Liver (tissue), 9 donors: ENCODE data around the gene SHFL. TPM values are rescaled to one million over a fixed set of nuclear protein-coding genes. Genes with fewer than 3 reads are reported as not detected.
A peak's percentile ranks its signal among the peaks of the same experiment; 100 is the strongest.

ENCODE experiments used
- DNase-seq: peaks from one replicate; pipeline ENCODE4 v3.0.0-alpha.2; 2017; ENCODE audit warnings: low spot score
- H3K27ac ChIP-seq, 2 donors: one replicate each; pipeline ENCODE4 v1.7.0; 2013; ENCODE audit warnings: inconsistent platforms in 2 of 2, low read length in 2 of 2, control low read depth in 1 of 2, low read depth in 1 of 2, mild to moderate bottlenecking in 1 of 2
- H3K27me3 ChIP-seq, 4 donors: one replicate each; pipeline versions ENCODE4 v1.6.1 to v1.7.0; 2013; ENCODE audit warnings: low read length in 3 of 4, inconsistent platforms in 1 of 4, mild to moderate bottlenecking in 1 of 4, moderate library complexity in 1 of 4; ENCODE audit not compliant: control insufficient read depth in 4 of 4, insufficient read depth in 4 of 4
- H3K36me3 ChIP-seq, 4 donors: one replicate each; pipeline versions ENCODE4 v1.6.1 to v1.7.0; 2013; ENCODE audit warnings: low read length in 3 of 4, mild to moderate bottlenecking in 3 of 4, low read depth in 1 of 4, moderate library complexity in 1 of 4; ENCODE audit not compliant: control insufficient read depth in 4 of 4, insufficient read depth in 3 of 4
- H3K4me1 ChIP-seq, 4 donors: one replicate each; pipeline versions ENCODE4 v1.6.1 to v1.7.0; 2013; ENCODE audit warnings: low read length in 3 of 4, mild to moderate bottlenecking in 3 of 4, moderate library complexity in 1 of 4; ENCODE audit not compliant: control insufficient read depth in 4 of 4, insufficient read depth in 4 of 4
- H3K4me3 ChIP-seq, 3 donors: one replicate each; pipeline versions ENCODE4 v1.6.1 to v1.7.0; 2013; ENCODE audit warnings: low read length in 3 of 3, control low read depth in 1 of 3, low read depth in 1 of 3, mild to moderate bottlenecking in 1 of 3
- H3K9ac ChIP-seq, 2 donors: one replicate each; pipeline ENCODE4 v1.7.0; 2013; ENCODE audit warnings: low read length in 2 of 2, mild to moderate bottlenecking in 2 of 2, moderate library complexity in 2 of 2, control low read depth in 1 of 2, low read depth in 1 of 2
- H3K9me3 ChIP-seq, 4 donors: one replicate each; pipeline versions ENCODE4 v1.6.1 to v1.7.0; 2013; ENCODE audit warnings: low read length in 3 of 4; ENCODE audit not compliant: control insufficient read depth in 4 of 4
- EGR1 ChIP-seq, 2 donors: IDR thresholded peaks; 2 replicates each; pipeline ENCODE4 v1.6.1; 2016 to 2018; ENCODE audit warnings: antibody characterized with exemption in 2 of 2, low read depth in 2 of 2
- FOXA1 ChIP-seq: IDR thresholded peaks from 2 replicates; pipeline ENCODE4 v1.6.1; 2016; ENCODE audit warnings: antibody characterized with exemption
- HNF4A ChIP-seq, 2 donors: conservative IDR thresholded peaks; 2 replicates each; pipeline ENCODE4 v1.6.1; 2016; ENCODE audit warnings: antibody characterized with exemption in 2 of 2, mild to moderate bottlenecking in 2 of 2
- JUND ChIP-seq, 2 donors: IDR thresholded peaks; 2 replicates each; pipeline ENCODE4 v1.6.1; 2016; ENCODE audit warnings: antibody characterized with exemption in 2 of 2
- RAD21 ChIP-seq, 2 donors: IDR thresholded peaks; 2 replicates each; pipeline ENCODE4 v1.6.1; 2016; ENCODE audit warnings: antibody characterized with exemption in 2 of 2, mild to moderate bottlenecking in 2 of 2
- RXRA ChIP-seq, 2 donors: IDR thresholded peaks; 2 replicates each; pipeline ENCODE4 v1.6.1; 2017 to 2018; ENCODE audit warnings: antibody characterized with exemption in 2 of 2, mild to moderate bottlenecking in 1 of 2
- SP1 ChIP-seq: IDR thresholded peaks from 2 replicates; pipeline ENCODE4 v1.6.1; 2018; ENCODE audit warnings: antibody characterized with exemption, mild to moderate bottlenecking
- TAF1 ChIP-seq: conservative IDR thresholded peaks from 2 replicates; pipeline ENCODE4 v1.6.1; 2016; ENCODE audit warnings: antibody characterized with exemption, mild to moderate bottlenecking
- ZBTB33 ChIP-seq: IDR thresholded peaks from 2 replicates; pipeline ENCODE4 v1.6.1; 2016; ENCODE audit warnings: antibody characterized with exemption
- WGBS: extraction: QIAGEN DNeasy Blood & Tissue Kit; methylation state at CpG from one replicate; pipeline ENCODE4 v1.1.7; 2013; 5-methylcytosine and 5-hydroxymethylcytosine counted together
- polyA plus RNA-seq, 2 donors: library from polyadenylated mRNA; stranded (reverse) in 1 of 2; unstranded in 1 of 2; fragments of 200-250 nt in 1 of 2; fragments of >200 nt in 1 of 2; fragmentation: Nextera tagmentation in 1 of 2; extraction: Ambion mirVana in 1 of 2; gene quantifications; one replicate each; pipeline versions ENCODE4 v1.2.1 to v1.2.3, GENCODE V29; 2013 to 2015
- total RNA-seq, 2 donors: library from RNA; depleted of rRNA; stranded (reverse); fragments of >200 nt; gene quantifications; one replicate each; pipeline ENCODE4 v1.2.3, GENCODE V29; 2014
- TF ChIP-seq, protein P1 (sequence below): fragments of 150-350 bp; IDR thresholded peaks from 2 replicates; pipeline ENCODE4 v1.5.1; 2017; ENCODE audit warnings: improper control_type of control experiment, low read depth, low read length; ENCODE audit not compliant: missing input control
- donor health status: healthy.
- donor health status: healthy.
- donor health status: healthy.
- donor health status: healthy.
- donor health status: healthy.

SHFL gene
- total and polyA plus RNA-seq, 4 donors: 13.1 to 104 (median 84.7) TPM

DNA sequence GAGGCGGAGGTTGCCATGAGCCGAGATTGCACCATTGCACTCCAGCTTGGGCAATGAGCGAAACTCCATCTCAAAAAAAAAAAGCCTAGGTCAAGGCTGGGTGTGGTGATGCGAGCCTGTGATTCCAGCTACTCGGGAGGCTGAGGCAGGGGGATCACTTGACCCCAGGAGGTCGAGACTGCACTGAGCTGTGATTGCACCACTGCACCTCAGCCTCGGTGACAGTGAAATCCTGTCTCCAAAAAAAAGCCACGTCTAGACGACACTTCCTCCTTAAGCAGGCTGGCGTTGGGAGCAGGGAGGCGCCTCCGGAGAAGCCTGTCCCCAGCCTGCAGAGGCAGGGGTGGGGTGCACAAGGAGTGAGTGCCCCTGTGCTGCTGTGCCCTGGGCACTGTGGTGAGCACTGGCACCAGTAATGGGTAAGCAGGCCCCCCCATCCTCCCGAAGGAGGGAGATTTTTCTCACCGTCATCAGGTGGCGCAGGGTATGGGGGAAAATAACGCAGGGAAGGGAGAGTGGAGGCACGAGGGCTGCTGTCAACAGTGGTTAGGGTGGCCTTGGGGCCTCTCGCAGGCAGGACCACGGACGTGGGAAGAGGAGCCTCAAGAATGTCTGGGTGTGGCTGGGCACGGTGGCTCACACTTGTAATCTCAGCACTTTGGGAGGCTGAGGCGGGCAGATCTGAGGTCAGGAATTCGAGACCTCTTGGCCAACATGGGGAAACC, 26.1 kb downstream of the SHFL start:
- Histone ChIP-seq H3K27ac (peak overlapping the region in 1 of 2 donors; percentile 40), H3K36me3 (peaks cover 17 to 67% (median 33%) of the 10 kb centered on the region in 4 donors), H3K9ac (no peak overlapping the region), H3K4me1 (peaks cover 0 to 10% (median 3%) of the 10 kb centered on the region in 4 donors), H3K4me3 (no peak overlapping the region), H3K27me3 (no peaks in the 10 kb centered on the region), H3K9me3 (no peaks in the 10 kb centered on the region)
- 64% methylated on average over 23 of the region's 23 CpGs for WGBS
- TF ChIP-seq FOXA1 (no peak), RXRA (IDR thresholded peaks at IDR 0.05) (no peak), ZBTB33 (no peak), SP1 (no peak), EGR1 (IDR thresholded peaks at IDR 0.05; ENCODE audit: low read depth in 2 of 2) (no peak), JUND (IDR thresholded peaks at IDR 0.05) (no peak), HNF4A (conservative IDR thresholded peaks at IDR 0.05) (no peak)
- no peak for DNase-seq

DNA sequence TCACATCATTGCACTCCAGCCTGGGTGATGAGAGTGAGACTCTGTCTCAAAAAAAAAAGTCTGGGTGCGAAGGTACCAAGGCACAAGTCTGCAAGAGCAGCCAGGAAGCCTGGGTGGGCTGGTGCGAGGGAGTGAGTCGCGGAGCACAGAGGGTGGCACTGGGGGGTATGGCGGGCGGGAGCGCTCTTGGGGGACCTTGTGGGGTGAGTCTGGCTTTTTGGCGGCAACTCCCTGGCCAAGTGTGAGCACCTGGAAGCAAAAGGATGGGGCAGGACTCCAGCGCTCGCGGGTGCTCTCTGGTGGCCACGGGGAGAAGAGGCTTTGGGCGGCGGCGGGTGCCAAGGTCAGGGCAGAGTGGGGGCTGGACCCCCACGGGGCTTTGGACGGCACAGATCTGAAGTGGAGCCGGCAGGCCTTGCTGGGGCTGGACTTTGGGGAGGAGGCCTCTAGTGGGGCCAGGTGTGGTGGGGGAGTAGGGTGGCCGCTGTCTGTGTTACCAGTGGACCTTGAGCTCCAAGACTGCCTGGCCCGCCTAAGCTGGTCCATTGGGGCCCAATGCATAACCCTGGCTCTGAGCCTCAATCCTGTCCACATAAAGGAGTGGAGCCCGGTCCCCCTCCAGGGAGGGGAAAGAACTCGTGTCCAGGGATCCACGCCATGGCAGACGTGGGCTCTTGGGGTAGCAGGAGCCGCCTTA, 26.9 kb downstream of the SHFL start:
- peak; percentile 3 to 12 for TF ChIP-seq HNF4A (conservative IDR thresholded peaks at IDR 0.05)
- TF ChIP-seq, protein P1, sequence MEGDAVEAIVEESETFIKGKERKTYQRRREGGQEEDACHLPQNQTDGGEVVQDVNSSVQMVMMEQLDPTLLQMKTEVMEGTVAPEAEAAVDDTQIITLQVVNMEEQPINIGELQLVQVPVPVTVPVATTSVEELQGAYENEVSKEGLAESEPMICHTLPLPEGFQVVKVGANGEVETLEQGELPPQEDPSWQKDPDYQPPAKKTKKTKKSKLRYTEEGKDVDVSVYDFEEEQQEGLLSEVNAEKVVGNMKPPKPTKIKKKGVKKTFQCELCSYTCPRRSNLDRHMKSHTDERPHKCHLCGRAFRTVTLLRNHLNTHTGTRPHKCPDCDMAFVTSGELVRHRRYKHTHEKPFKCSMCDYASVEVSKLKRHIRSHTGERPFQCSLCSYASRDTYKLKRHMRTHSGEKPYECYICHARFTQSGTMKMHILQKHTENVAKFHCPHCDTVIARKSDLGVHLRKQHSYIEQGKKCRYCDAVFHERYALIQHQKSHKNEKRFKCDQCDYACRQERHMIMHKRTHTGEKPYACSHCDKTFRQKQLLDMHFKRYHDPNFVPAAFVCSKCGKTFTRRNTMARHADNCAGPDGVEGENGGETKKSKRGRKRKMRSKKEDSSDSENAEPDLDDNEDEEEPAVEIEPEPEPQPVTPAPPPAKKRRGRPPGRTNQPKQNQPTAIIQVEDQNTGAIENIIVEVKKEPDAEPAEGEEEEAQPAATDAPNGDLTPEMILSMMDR: peak; percentile 52
- no peak for TF ChIP-seq TAF1
- TF ChIP-seq ZBTB33: no peak
- TF ChIP-seq RAD21 (IDR thresholded peaks at IDR 0.05): peak; percentile 58 to 79
- DNase-seq: peak; percentile 61
- Histone ChIP-seq H3K9ac (no peak overlapping the region), H3K27ac (peak overlapping the region in 1 of 2 donors; percentile 15), H3K9me3 (no peaks in the 10 kb centered on the region), H3K36me3 (peaks cover 19 to 67% (median 28%) of the 10 kb centered on the region in 4 donors), H3K27me3 (no peaks in the 10 kb centered on the region), H3K4me1 (peaks cover 0 to 8% (median 1%) of the 10 kb centered on the region in 4 donors), H3K4me3 (no peak overlapping the region)
- WGBS: 38% methylated on average over 25 of the region's 25 CpGs
